ENCODE data around the gene SEMA3B. TPM values are rescaled to one million over a fixed set of nuclear protein-coding genes. Genes with fewer than 3 reads are reported as not detected.
"Not testable (repeated sequence)": the region's sequence is repeated elsewhere in the genome, so short reads cannot be mapped to it uniquely, and the experiment has no call there.

Gene SEMA3B
- total and polyA plus RNA-seq, 4 donors: 39.6 to 95.7 (median 61.7) TPM

GRCh38 chr3:50304601-50305000 is 35.7 kb downstream of the SEMA3B start:
- no peak overlapping the region for H3K27ac ChIP-seq (ENCODE audit: low read depth in 1 of 2, low read length in 1 of 2)
- no peaks in the 10 kb centered on the region for H3K9me3 ChIP-seq (ENCODE audit: control insufficient read depth in 4 of 4, insufficient read depth in 3 of 4, low read length in 3 of 4)
- peaks cover 10 to 20% (median 16%) of the 10 kb centered on the region in 5 donors for H3K4me1 ChIP-seq (ENCODE audit: control insufficient read depth in 5 of 5, insufficient read depth in 5 of 5, low read length in 5 of 5)
- H3K4me3 ChIP-seq: no peak overlapping the region
- no peak overlapping the region for H3K9ac ChIP-seq (ENCODE audit: insufficient read depth in 1 of 2, low read length in 2 of 2)
- no peak for TF ChIP-seq CTCF (IDR thresholded peaks at IDR 0.05; ENCODE audit: control extremely low read depth, extremely low read depth)
- no peaks in the 10 kb centered on the region for H3K27me3 ChIP-seq (ENCODE audit: control insufficient read depth in 3 of 3, insufficient read depth in 3 of 3, low read length in 2 of 3)
- ATAC-seq (ENCODE audit: insufficient read depth, low FRiP score) (no peak), DNase-seq (no peak)
- peaks cover 0 to 6% (median under 1%) of the 10 kb centered on the region in 4 donors for H3K36me3 ChIP-seq (ENCODE audit: control insufficient read depth in 4 of 4, insufficient read depth in 4 of 4, low read length in 4 of 4)

- not testable (repeated sequence) for H3K27me3 ChIP-seq (ENCODE audit: control insufficient read depth in 3 of 3, insufficient read depth in 3 of 3, low read length in 2 of 3)
Observed at GRCh38 chr3:50312041-50312440, 43.1 kb downstream of the SEMA3B start.

GRCh38 chr3:50314342-50314741 is 45.4 kb downstream of the SEMA3B start:
- H3K9ac ChIP-seq (ENCODE audit: insufficient read depth in 1 of 2, low read length in 2 of 2): no peak overlapping the region
- H3K9me3 ChIP-seq (ENCODE audit: control insufficient read depth in 4 of 4, insufficient read depth in 3 of 4, low read length in 3 of 4): no peaks in the 10 kb centered on the region
- DNase-seq: no peak
- no peak for TF ChIP-seq CTCF (IDR thresholded peaks at IDR 0.05; ENCODE audit: control extremely low read depth, extremely low read depth)
- H3K4me3 ChIP-seq: no peak overlapping the region
- H3K36me3 ChIP-seq (ENCODE audit: control insufficient read depth in 4 of 4, insufficient read depth in 4 of 4, low read length in 4 of 4): peaks cover 0 to 21% (median 16%) of the 10 kb centered on the region in 4 donors
- no peak for ATAC-seq (ENCODE audit: insufficient read depth, low FRiP score)
- no peaks in the 10 kb centered on the region for H3K27me3 ChIP-seq (ENCODE audit: control insufficient read depth in 3 of 3, insufficient read depth in 3 of 3, low read length in 2 of 3)
- 48 to 79% methylated on average over 3 of the region's 3 CpGs for WGBS, 2 donors
- peaks cover 0 to 35% (median 5%) of the 10 kb centered on the region in 5 donors for H3K4me1 ChIP-seq (ENCODE audit: control insufficient read depth in 5 of 5, insufficient read depth in 5 of 5, low read length in 5 of 5)
- peak overlapping the region in 1 of 2 donors; percentile 79 for H3K27ac ChIP-seq (ENCODE audit: low read depth in 1 of 2, low read length in 1 of 2)

More at GRCh38 chr3:50312041-50312440, 43.1 kb downstream of the SEMA3B start:
- H3K4me3 ChIP-seq; H3K27ac ChIP-seq (ENCODE audit: low read depth in 1 of 2, low read length in 1 of 2); ATAC-seq (ENCODE audit: insufficient read depth, low FRiP score); H3K9ac ChIP-seq (ENCODE audit: insufficient read depth in 1 of 2, low read length in 2 of 2); DNase-seq; H3K9me3 ChIP-seq (ENCODE audit: control insufficient read depth in 4 of 4, insufficient read depth in 3 of 4, low read length in 3 of 4): not testable (repeated sequence)
- Histone ChIP-seq H3K36me3 (ENCODE audit: control insufficient read depth in 4 of 4, insufficient read depth in 4 of 4, low read length in 4 of 4) (peaks cover 0 to 12% (median 4%) of the 10 kb centered on the region in 4 donors), H3K4me1 (ENCODE audit: control insufficient read depth in 5 of 5, insufficient read depth in 5 of 5, low read length in 5 of 5) (peaks cover 0 to 16% (median 0%) of the 10 kb centered on the region in 5 donors)
- WGBS, 2 donors: 84 to 95% methylated on average over 4 to 32 of the region's 32 CpGs

GRCh38 chr3:50314816-50315215 is 45.9 kb downstream of the SEMA3B start:
- 98% methylated on average over 4 of the region's 4 CpGs for WGBS, 2 donors
- ATAC-seq (ENCODE audit: insufficient read depth, low FRiP score): no peak
- peak overlapping the region in 1 of 2 donors; percentile 79 for H3K27ac ChIP-seq (ENCODE audit: low read depth in 1 of 2, low read length in 1 of 2)

More at GRCh38 chr3:50314816-50315215, 45.9 kb downstream of the SEMA3B start:
- Histone ChIP-seq H3K36me3 (ENCODE audit: control insufficient read depth in 4 of 4, insufficient read depth in 4 of 4, low read length in 4 of 4) (peaks cover 0 to 21% (median 16%) of the 10 kb centered on the region in 4 donors), H3K27me3 (ENCODE audit: control insufficient read depth in 3 of 3, insufficient read depth in 3 of 3, low read length in 2 of 3) (no peaks in the 10 kb centered on the region), H3K4me3 (no peak overlapping the region), H3K9me3 (ENCODE audit: control insufficient read depth in 4 of 4, insufficient read depth in 3 of 4, low read length in 3 of 4) (no peaks in the 10 kb centered on the region), H3K9ac (ENCODE audit: insufficient read depth in 1 of 2, low read length in 2 of 2) (no peak overlapping the region), H3K4me1 (ENCODE audit: control insufficient read depth in 5 of 5, insufficient read depth in 5 of 5, low read length in 5 of 5) (peaks cover 0 to 40% (median 6%) of the 10 kb centered on the region in 5 donors)
- DNase-seq: no peak
- TF ChIP-seq CTCF (IDR thresholded peaks at IDR 0.05; ENCODE audit: control extremely low read depth, extremely low read depth): no peak
